IPS DF 4.7 (cell line): ENCODE results near the gene GHR.

Source experiments
- DNase-seq: peaks from one replicate; pipeline ENCODE4 v3.0.0-alpha.2; 2013; ENCODE audit warnings: low spot score; ENCODE audit errors: extremely low read depth

GHR gene

GRCh38 chr5:42423285-42424165, at the start of gene GHR:
TSS of gene GHR (plus strand) at chr5:42423439. CDS start at chr5:42565875, 142,436 bp downstream.
- peak; percentile 51 for DNase-seq

GRCh38 chr5:42374679-42375273, 48.5 kb upstream of the GHR start:
- no peak for DNase-seq

GRCh38 chr5:42377496-42377895, 45.7 kb upstream of the GHR start:
- DNase-seq, result no peak

GRCh38 chr5:42381973-42382372, 41.3 kb upstream of the GHR start:
- no peak for DNase-seq

GRCh38 chr5:42387563-42387962, 35.7 kb upstream of the GHR start:
- no peak for DNase-seq

GRCh38 chr5:42390115-42390514, 33.1 kb upstream of the GHR start:
- DNase-seq, result no peak

- DNase-seq, result no peak
Observed at GRCh38 chr5:42392917-42393316, 30.3 kb upstream of the GHR start.

- DNase-seq, result no peak
Observed at GRCh38 chr5:42396111-42396510, 27.1 kb upstream of the GHR start.

- DNase-seq, result no peak
Observed at GRCh38 chr5:42397267-42397666, 26.0 kb upstream of the GHR start.

GRCh38 chr5:42399702-42400101, 23.5 kb upstream of the GHR start:
- DNase-seq, result no peak

GRCh38 chr5:42400474-42400873, 22.8 kb upstream of the GHR start:
- no peak for DNase-seq

- no peak for DNase-seq
Observed at GRCh38 chr5:42403236-42403635, 20.0 kb upstream of the GHR start.

GRCh38 chr5:42404366-42404765, 18.9 kb upstream of the GHR start:
- no peak for DNase-seq

GRCh38 chr5:42419294-42419693, 3.9 kb upstream of the GHR start:
- DNase-seq, result no peak

GRCh38 chr5:42422656-42423280, 471 bp upstream of the GHR start:
- DNase-seq, result no peak

- DNase-seq, result no peak
Observed at GRCh38 chr5:42426016-42426415, 2.8 kb downstream of the GHR start.

GRCh38 chr5:42429694-42430093, 6.5 kb downstream of the GHR start:
- no peak for DNase-seq

- no peak for DNase-seq
Observed at GRCh38 chr5:42434047-42434724, 10.9 kb downstream of the GHR start.

GRCh38 chr5:42436051-42436450, 12.8 kb downstream of the GHR start:
- DNase-seq, result no peak

GRCh38 chr5:42454216-42454995, 31.2 kb downstream of the GHR start:
- DNase-seq, result no peak

- DNase-seq, result no peak
Observed at GRCh38 chr5:42461033-42461432, 37.8 kb downstream of the GHR start.
